Calu3 (cell line): ENCODE data around the gene ANXA3. TPM values are rescaled to one million over a fixed set of nuclear protein-coding genes. Genes with fewer than 3 reads are reported as not detected.

Experiments
- BruUV-seq: library from RNA; stranded (reverse); fragments of 400-500 nt; replicated peaks from 2 replicates; lab custom pipeline; 2021; lab: Mats Ljungman, UMichigan
- CTCF ChIA-PET: fragments of 300-600 bp; sonication (Branson Sonifier 250); formaldehyde crosslinking; loops from one replicate; lab custom pipeline; 2022; ENCODE audit warnings: antibody characterized with exemption; lab: Charles Lee
- DNase-seq: peaks from one replicate; pipeline ENCODE4 v3.0.0; 2022
- H3K27ac Mint-ChIP-seq: one replicate; pipeline ENCODE4 v1.8.0; 2022; ENCODE audit warnings: mixed read lengths; ENCODE audit not compliant: unreplicated experiment
- H3K27me3 Mint-ChIP-seq: one replicate; pipeline ENCODE4 v1.8.0; 2022; ENCODE audit warnings: mixed read lengths; ENCODE audit not compliant: unreplicated experiment
- H3K36me3 Mint-ChIP-seq: one replicate; pipeline ENCODE4 v1.8.0; 2022; ENCODE audit warnings: mild to moderate bottlenecking, moderate library complexity, mixed read lengths; ENCODE audit not compliant: insufficient read depth, unreplicated experiment
- H3K4me1 Mint-ChIP-seq: one replicate; pipeline ENCODE4 v1.8.0; 2022; ENCODE audit warnings: mild to moderate bottlenecking, low read depth, mixed read lengths; ENCODE audit not compliant: unreplicated experiment
- H3K4me3 Mint-ChIP-seq: one replicate; pipeline ENCODE4 v1.8.0; 2022; ENCODE audit warnings: mild to moderate bottlenecking, low read depth, moderate library complexity, mixed read lengths; ENCODE audit not compliant: unreplicated experiment
- H3K9me3 Mint-ChIP-seq: one replicate; pipeline ENCODE4 v1.8.0; 2022; ENCODE audit warnings: low read depth, mixed read lengths; ENCODE audit not compliant: unreplicated experiment
- intact Hi-C: fragments of 100-400 bp; cut with micrococcal nuclease; formaldehyde crosslinking; loops from one replicate; pipeline ENCODE4 v1.10.0; 2022; ENCODE audit not compliant: unreplicated experiment
- total RNA-seq: library from RNA; stranded (reverse); gene quantifications from 2 replicates; pipeline ENCODE4 v1.2.3, GENCODE V29; 2022
- TF ChIP-seq, protein P1 (sequence below): fragments of 200-600 bp; IDR thresholded peaks from one replicate; pipeline ENCODE4 v1.8.0; 2022; ENCODE audit warnings: antibody characterized with exemption; ENCODE audit not compliant: unreplicated experiment

ANXA3 gene
- total RNA-seq, 1 experiment from 2014 or later, result 188 TPM

- CTCF ChIA-PET, result no interaction called here
These were observed 40.9 kb upstream of the ANXA3 start for GRCh38 chr4:78510681-78511080.

DNA sequence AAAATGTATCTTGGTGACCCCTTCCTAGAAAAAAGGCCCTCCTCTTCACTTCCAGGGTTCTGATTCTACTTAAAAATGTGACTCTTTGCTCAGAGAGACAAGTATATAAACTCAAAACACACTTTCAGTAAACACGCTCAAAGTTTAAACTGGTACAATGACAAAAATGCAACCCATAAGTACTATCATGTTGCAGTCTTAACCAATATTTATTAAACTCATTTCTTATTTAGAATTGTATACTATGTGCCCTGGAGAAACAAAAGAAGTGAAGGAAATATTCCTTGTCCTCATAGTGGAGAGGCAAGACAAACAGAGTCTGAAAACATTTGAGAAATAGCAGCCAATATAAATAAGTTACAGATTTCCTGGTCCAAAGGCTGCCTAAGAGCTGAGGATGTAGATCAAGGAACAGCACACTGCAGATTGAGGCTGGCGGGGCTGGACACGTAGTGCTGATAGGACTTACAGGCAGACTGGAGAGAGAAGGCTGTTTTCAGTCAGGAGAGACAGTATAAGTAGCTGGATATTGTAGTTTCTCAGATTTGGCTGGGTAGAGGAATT lies 39.1 kb upstream of the ANXA3 start:
- BruUV-seq, result no TSS peak
- Mint-ChIP-seq H3K36me3 (no peaks in the 10 kb centered on the region), H3K9me3 (no peaks in the 10 kb centered on the region), H3K27me3 (no peaks in the 10 kb centered on the region), H3K27ac (no peak overlapping the region), H3K4me1 (no peaks in the 10 kb centered on the region), H3K4me3 (no peak overlapping the region)
- TF ChIP-seq, protein P1, sequence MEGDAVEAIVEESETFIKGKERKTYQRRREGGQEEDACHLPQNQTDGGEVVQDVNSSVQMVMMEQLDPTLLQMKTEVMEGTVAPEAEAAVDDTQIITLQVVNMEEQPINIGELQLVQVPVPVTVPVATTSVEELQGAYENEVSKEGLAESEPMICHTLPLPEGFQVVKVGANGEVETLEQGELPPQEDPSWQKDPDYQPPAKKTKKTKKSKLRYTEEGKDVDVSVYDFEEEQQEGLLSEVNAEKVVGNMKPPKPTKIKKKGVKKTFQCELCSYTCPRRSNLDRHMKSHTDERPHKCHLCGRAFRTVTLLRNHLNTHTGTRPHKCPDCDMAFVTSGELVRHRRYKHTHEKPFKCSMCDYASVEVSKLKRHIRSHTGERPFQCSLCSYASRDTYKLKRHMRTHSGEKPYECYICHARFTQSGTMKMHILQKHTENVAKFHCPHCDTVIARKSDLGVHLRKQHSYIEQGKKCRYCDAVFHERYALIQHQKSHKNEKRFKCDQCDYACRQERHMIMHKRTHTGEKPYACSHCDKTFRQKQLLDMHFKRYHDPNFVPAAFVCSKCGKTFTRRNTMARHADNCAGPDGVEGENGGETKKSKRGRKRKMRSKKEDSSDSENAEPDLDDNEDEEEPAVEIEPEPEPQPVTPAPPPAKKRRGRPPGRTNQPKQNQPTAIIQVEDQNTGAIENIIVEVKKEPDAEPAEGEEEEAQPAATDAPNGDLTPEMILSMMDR, result no peak
- CTCF ChIA-PET, result interaction anchor here (0.6 to 0.9 kb wide), 3 partner anchors 86 to 938 kb away, joined by 3 read pairs; no protein-coding TSS in a partner anchor
- intact Hi-C loops, result loop anchor here (10.0 kb wide), 2 partner anchors 88 to 518 kb away; no protein-coding TSS in a partner anchor
- no peak for DNase-seq

More at GRCh38 chr4:78510681-78511080, 40.9 kb upstream of the ANXA3 start:
- BruUV-seq, result no TSS peak
- TF ChIP-seq, protein P1, result no peak
- intact Hi-C loops, result loop anchor here (10.0 kb wide), 2 partner anchors 86 to 516 kb away; no protein-coding TSS in a partner anchor
- no peaks in the 10 kb centered on the region for H3K27me3 Mint-ChIP-seq
- H3K9me3 Mint-ChIP-seq, result no peaks in the 10 kb centered on the region
- peaks cover 4% of the 10 kb centered on the region for H3K36me3 Mint-ChIP-seq
- no peak for DNase-seq
- H3K4me1 Mint-ChIP-seq, result no peaks in the 10 kb centered on the region
- no peak overlapping the region for H3K4me3 Mint-ChIP-seq
- no peak overlapping the region for H3K27ac Mint-ChIP-seq

DNA sequence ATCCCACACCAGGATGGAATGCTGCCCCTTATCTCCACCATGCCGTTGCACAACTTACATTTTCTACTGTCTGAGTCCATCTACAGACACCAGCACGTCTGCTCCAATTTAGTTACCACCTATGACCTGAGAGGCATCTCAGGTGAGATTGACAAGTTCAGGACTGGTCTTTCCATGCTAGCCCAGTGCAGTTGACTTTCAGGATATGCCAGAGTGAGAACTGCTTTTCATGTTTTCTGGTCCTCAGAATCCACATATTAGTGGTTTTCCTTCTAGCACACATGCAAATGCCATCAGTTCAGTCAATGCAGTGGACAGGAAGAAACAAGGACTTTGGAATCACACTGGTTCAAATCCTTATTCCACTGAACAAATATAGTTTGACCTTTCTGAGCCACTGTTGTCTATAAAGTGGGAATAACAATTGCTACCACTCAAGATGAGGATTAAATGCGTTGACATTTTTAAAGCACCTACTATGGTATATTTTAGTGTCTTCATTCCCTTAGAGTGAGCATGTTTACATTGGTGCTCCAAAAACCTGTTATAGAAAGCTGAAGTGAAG lies 38.1 kb upstream of the ANXA3 start:
- DNase-seq, result no peak
- H3K9me3 Mint-ChIP-seq, result no peaks in the 10 kb centered on the region
- CTCF ChIA-PET, result interaction anchor here (0.6 to 0.9 kb wide), 3 partner anchors 87 to 939 kb away, joined by 3 read pairs; no protein-coding TSS in a partner anchor
- no peaks in the 10 kb centered on the region for H3K36me3 Mint-ChIP-seq
- TF ChIP-seq, protein P1, result no peak
- no peaks in the 10 kb centered on the region for H3K4me1 Mint-ChIP-seq
- no peaks in the 10 kb centered on the region for H3K27me3 Mint-ChIP-seq
- no peak overlapping the region for H3K27ac Mint-ChIP-seq
- intact Hi-C loops, result loop anchor here (10.0 kb wide), 2 partner anchors 89 to 519 kb away; no protein-coding TSS in a partner anchor
- no peak overlapping the region for H3K4me3 Mint-ChIP-seq
- no TSS peak for BruUV-seq

DNA sequence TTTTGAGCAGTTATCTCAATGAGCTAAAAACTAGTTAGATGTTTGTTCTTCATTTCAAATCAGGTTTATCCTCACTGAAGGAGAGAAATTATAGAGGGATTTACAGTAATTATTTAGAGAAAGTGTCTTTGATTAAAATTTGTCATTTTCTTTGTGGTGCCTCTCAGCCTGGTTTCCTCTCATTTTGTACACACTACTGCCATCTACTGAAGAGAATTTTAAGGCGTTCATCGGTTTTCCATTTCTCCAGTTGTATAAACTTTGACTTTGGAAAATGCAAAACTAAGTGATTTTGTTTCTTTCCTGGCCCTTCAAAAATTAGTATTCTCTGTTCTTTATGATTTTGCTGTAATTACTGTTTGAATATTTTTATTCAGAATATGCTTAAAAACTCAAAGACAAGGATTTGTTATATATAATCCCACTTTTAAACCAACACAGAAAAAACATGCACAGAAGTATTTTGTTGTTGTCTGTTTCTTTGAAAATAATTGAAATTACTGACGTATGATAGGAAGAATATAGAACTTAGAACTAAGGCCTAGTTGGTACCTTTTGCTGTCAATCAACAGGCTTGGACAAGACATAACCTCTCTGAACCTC lies 34.4 kb upstream of the ANXA3 start:
- CTCF ChIA-PET, result interaction anchor here (1.2 kb wide), 1 partner anchor 458 kb away, joined by 7 read pairs; no protein-coding TSS in a partner anchor
- H3K4me1 Mint-ChIP-seq, result no peaks in the 10 kb centered on the region
- no peak overlapping the region for H3K4me3 Mint-ChIP-seq
- H3K9me3 Mint-ChIP-seq, result no peaks in the 10 kb centered on the region
- TF ChIP-seq, protein P1, result peak; percentile 24
- intact Hi-C loops, result loop anchor here (1.0 to 10.0 kb wide), 4 partner anchors 92 to 558 kb away; no protein-coding TSS in a partner anchor
- BruUV-seq, result no TSS peak
- H3K27ac Mint-ChIP-seq, result no peak overlapping the region
- no peaks in the 10 kb centered on the region for H3K27me3 Mint-ChIP-seq
- H3K36me3 Mint-ChIP-seq, result peaks cover 6% of the 10 kb centered on the region
- no peak for DNase-seq
